Erythroblast (primary cell): ENCODE data around the gene SNX25.

Experiments used
- GATA1 ChIP-seq: IDR thresholded peaks from 2 replicates; pipeline ENCODE4 v1.6.1; 2011; ENCODE audit warnings: low read depth, mild to moderate bottlenecking, control low read depth, low read length, moderate library complexity
- POLR2A ChIP-seq: IDR thresholded peaks from 2 replicates; pipeline ENCODE4 v1.6.1; 2011; ENCODE audit warnings: mild to moderate bottlenecking, low read length

DNA sequence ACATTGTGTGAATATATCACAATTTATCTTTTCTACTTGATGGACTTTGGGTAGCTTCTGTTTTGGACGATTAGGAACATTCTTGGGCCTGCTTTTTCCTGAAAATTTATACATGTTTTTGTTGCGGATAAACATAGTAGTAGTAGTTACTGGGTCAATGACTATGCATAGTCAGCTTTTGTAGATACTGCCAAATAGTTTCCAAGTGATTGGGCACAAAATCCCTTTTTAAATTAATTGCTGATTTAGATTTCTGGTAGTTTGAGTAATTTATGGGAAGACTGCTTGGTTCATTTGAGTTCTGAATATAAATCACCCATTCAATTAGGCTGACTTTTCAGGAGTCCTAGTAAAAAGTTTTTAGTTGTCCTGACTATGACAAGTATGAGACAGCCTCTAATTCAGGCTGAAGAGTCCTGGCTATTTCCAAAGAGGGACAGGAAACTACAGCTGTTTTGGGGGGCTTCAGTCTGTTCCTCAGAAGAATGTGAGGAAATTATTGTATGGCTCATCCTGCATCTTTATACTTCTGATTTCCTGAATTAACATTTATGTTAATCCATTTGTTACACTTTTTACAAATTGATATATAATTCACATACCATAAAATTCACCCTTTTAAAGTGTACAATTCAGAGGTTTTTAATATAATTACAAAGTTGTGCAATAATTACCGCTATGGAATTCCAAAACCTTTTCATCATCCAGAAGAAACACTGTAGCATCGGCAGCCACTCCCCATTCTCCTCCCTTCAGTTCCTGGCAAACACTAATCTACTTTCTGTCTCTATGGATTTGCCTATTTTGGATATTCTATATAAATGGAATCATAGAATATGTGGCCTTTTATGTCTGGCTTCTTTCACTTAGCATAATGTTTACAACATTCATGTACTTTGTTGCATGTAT lies 172.1 kb downstream of the SNX25 start:
- TF ChIP-seq POLR2A (no peak), GATA1 (no peak)
